NCI-H2196 treated with DMSO at 0.1 percent for 48 hours (cell line): Measurements from ENCODE around the gene SLC11A2.
"Not testable (repeated sequence)": the region's sequence is repeated elsewhere in the genome, so short reads cannot be mapped to it uniquely, and the experiment has no call there.

Experiments used
- DNase-seq: peaks from one replicate; lab custom pipeline; 2025; ENCODE audit not compliant: unreplicated experiment; lab: John Stamatoyannopoulos, UW

Gene SLC11A2

GRCh38 chr12:50991291-50991690 lies 34.9 kb downstream of the SLC11A2 start:
- DNase-seq = no peak

DNA sequence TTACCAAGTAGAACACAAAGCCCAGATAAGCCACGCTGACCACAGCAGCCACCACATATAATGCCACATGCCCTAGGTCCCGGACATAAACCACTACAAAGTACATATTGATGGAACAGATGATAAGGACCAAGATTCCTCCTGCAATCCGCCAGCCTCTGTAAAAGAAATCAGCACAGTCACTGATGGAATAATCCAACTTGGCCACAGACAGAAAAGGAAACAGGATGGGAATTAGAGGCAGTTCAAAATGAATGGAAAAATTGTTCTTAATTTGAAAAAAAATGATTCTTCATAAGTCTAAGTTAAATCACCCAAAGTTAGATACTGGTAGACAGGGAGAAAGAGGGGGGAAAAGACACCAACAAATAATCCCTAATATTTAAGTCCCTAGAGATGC lies 35.4 kb downstream of the SLC11A2 start:
- no peak for DNase-seq

GRCh38 chr12:50990147-50990727 lies 35.9 kb downstream of the SLC11A2 start:
- DNase-seq = no peak

DNA sequence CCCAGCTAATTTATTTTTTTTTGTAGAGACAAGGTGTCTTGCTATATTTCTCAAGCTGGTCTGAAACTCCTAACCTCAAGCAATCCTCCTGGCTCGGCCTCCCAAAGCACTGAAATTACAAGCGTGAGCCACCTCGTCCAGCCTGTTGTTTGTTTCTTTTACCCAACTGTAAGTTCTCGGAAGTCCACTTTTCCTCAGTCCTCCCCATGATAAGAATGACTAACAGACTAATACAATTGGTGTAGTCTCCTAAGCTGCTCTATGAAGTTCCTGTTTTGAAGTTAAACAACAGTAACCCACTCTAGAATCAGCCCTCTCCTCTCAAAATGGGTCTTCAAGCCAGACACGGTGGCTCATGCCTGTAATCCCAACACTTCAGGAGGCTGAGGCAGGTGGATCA lies 37.3 kb downstream of the SLC11A2 start:
- no peak for DNase-seq

DNA sequence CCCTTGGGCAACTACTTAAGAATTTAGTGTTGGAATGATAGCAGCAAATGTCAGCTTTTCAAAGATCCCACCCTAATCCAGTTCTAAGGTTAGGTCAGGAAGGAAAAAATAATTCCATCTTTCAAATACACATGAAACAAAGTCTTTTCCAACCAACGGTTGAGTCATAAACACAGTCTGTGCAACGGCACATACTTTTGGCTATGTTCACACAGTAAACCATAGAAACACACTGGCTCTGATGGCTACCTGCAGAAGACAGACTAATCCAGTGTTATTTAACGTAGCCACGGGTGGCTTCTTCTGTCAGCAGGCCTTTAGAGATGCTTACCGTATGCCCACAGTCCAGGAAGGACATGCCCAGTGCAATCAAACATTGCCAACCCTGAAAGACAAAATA lies 38.1 kb downstream of the SLC11A2 start:
- no peak for DNase-seq

- DNase-seq = no peak
Observed at GRCh38 chr12:50986966-50987737, 39.0 kb downstream of the SLC11A2 start.

GRCh38 chr12:50985322-50985721 lies 40.9 kb downstream of the SLC11A2 start:
- no peak for DNase-seq

GRCh38 chr12:50984586-50985298 lies 41.4 kb downstream of the SLC11A2 start:
- no peak for DNase-seq

DNA sequence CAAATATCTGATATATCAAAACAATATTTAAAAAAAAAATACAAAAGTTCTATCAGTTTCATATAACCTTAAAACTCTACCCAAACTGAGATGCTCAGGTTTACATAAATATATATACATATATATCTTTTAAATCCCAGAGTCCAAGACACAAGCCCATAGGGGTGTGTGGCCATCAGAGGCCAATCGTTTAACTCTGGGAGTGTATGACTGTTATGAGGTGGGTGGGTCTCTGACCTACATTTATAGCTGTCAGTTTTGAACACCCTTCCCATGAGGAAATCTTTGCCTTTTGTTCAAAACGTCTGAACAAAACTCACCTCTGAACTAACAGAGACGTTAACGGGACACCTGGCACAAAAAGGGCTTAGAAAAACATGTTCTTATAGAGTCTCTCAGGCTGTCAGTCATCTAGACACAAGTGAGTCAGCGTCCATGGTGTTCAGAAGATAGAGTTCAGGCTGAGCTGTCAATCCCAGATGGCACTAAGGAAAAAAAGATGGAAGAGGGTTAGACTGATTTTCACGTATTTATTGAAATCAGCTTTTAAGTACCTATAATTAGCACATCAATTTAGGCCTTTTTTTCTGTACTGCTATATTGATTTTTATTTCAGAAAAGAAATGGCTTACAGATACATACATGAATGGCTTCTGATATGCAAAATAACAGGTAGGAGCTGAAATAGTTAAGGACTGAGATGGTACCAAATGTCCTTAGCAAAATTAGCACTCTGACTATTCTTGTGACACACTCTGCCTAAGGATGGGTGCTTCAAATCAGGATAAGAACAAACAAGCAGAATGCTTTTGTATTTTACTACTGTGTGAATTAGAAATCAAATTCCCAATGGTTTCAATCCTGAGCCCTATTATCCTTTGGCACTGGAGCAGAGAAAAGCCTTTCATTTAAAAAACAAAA lies 44.6 kb downstream of the SLC11A2 start:
- no peak for DNase-seq

DNA sequence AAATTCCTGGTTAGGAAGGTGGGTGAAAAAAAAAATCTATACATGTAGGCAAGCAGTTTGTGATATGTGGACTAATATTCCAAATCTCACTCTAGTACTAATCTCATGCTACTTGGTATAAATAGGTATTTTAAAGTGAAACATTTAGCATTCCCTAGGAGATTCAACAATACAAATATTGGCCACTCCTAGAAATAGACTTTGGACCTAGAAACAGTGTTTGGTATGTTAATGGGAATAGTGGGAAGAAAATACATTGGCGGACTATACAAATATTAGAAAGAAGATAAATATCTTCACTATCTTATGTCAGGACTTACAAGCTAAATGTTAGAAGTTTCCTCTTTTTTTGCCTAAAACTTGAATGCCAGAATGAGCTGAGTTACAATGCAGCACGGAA lies 45.6 kb downstream of the SLC11A2 start:
- no peak for DNase-seq

DNA sequence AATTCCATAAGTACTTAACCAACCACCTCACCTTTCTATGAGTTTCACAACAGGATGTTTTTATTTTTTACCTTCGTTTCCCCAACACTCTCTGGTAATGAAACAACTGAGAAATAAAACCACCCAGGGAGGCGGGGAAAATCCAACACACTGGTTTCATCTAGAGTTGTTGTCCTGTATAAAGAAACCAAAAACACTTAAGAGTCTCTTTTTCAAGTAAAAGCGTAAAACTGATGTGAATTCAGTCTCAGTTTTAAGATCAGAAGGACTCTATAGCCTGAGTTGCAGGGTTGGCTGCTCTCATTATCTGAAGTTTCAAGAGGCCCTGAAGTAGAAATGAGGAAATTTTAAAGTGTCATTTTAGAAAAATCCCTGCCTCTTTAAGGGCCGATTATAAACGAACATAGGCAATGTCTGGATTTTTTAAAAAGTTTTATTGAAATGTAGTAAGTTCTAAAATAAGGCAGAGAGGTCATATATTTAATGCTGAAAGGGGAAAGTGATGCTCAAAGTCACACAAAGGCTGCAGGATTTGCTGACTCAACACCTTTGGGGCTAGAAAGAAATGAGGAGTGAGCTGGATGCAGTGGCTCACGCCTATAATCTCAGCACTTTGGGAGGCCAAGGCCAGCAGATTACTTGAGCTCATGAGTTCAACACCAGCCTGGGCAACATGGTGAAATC lies 46.7 kb downstream of the SLC11A2 start:
- no peak for DNase-seq

GRCh38 chr12:50971946-50972345 lies 54.2 kb downstream of the SLC11A2 start:
- no peak for DNase-seq

GRCh38 chr12:50964432-50964831 lies 61.8 kb downstream of the SLC11A2 start:
- no peak for DNase-seq

GRCh38 chr12:50961708-50962107 lies 64.5 kb downstream of the SLC11A2 start:
- DNase-seq = no peak

DNA sequence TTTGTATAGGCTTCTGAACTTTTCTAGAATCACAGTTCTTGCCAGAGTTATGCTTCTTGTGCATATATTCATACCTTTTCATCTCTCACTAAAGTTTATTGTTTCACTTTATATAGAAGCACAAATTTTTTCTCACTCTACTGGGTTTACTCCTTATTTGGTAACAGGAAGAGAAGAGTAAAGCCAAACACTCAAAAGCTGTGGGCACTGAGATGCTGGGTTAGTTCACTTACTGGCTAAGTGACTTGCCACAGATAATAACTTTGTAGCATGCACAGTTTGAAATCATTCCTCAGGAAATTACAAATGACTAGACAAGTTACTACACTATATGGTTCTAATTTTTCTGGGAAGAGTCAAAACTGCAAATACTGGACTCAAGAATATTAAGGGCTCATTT lies 66.1 kb downstream of the SLC11A2 start:
- no peak for DNase-seq

DNA sequence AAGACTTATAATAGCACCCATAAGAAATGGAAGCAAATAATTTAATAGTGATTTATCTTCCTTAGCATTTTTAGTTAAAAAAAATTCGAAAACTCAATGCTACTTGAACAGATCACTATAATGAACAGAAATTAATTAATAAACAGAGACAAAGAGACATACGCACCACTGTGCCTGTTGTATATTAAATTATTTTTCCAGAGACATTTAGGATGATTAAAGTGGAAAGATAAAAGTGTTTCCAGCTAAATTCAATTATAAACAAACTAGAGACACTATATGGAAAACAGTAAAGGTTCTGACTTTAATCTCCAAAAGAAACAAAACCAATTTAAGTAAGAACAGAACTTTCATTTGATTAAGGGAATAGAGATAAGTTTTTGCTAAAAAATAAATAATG lies 70.5 kb downstream of the SLC11A2 start:
- no peak for DNase-seq

DNA sequence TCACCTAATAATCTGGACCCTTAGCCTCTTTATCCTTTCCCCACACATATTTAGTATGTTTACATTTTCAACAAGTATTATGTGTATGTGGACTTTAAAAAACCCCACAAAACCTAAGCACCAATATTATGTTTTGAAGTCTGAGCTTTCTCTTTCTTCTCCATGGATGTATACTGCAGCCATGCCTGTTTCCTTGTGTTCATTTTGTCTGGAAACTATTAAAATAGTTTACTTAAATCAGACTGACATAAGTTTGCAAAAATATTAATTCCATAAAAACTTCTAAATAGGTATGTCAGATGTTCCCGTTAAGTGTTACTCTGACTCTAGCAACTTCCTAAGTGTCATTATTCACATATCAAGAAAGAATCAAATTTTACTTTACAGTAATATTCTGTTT lies 70.9 kb downstream of the SLC11A2 start:
- no peak for DNase-seq

- DNase-seq = not testable (repeated sequence)
Observed at GRCh38 chr12:50954789-50955188, 71.4 kb downstream of the SLC11A2 start.

DNA sequence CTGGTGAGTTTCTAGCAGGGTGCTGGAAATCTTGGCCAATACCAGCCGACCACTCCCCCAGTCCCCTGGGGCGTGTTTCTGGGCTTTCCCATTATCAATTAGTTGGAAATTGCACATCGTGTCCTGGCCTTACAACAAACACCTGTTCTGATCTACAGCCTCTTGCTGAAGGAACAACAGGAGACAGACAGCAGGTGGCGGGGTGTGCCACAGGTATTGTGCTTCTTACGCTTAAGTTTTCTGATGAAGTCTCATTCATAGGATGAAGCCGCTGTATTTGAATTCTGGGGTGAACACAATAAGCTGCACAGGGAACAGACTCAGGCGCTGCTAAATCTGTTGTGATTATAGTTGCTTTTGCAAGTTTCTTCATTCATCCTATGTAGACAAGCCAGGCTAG lies 73.1 kb downstream of the SLC11A2 start:
- no peak for DNase-seq

- DNase-seq = no peak
Observed at GRCh38 chr12:50952510-50952909, 73.7 kb downstream of the SLC11A2 start, which contains the start of gene HIGD1C. Gene HIGD1C (plus strand): TSS chr12:50952544. CDS start chr12:50953999, 1,455 bp downstream.
